Adipocyte (in vitro differentiated cells): ENCODE data around the gene FCHO1.

Source experiments
- DNase-seq: peaks from one replicate; pipeline ENCODE4 v3.0.0-alpha.2; 2015; ENCODE audit warnings: low read depth
- H3K27me3 ChIP-seq: replicated peaks from 2 replicates; pipeline ENCODE4 v1.7.0; 2013; ENCODE audit warnings: mild to moderate bottlenecking, low read length, moderate library complexity; ENCODE audit not compliant: control insufficient read depth, insufficient read depth
- H3K36me3 ChIP-seq: 2 replicates; pipeline ENCODE4 v1.7.0; 2013; ENCODE audit warnings: low read length, mild to moderate bottlenecking, moderate library complexity; ENCODE audit not compliant: control insufficient read depth, insufficient read depth, severe bottlenecking
- H3K4me1 ChIP-seq: 2 replicates; pipeline ENCODE4 v1.7.0; 2013; ENCODE audit warnings: mild to moderate bottlenecking, low read length, moderate library complexity; ENCODE audit not compliant: control insufficient read depth, insufficient read depth
- H3K4me3 ChIP-seq: 2 replicates; pipeline ENCODE4 v1.7.0; 2013; ENCODE audit warnings: mild to moderate bottlenecking, low read length, moderate library complexity
- H3K9ac ChIP-seq: 2 replicates; pipeline ENCODE4 v1.7.0; 2013; ENCODE audit warnings: mild to moderate bottlenecking, low read length, moderate library complexity
- H3K9me3 ChIP-seq: 2 replicates; pipeline ENCODE4 v1.7.0; 2013; ENCODE audit warnings: mild to moderate bottlenecking, low read length, moderate library complexity; ENCODE audit not compliant: control insufficient read depth

The FCHO1 gene

GRCh38 chr19:17817668-17818363 is 66.5 kb downstream of the FCHO1 start:
- H3K9me3 ChIP-seq, result peaks cover 11% of the 10 kb centered on the region
- no peak overlapping the region for H3K9ac ChIP-seq
- no peak for DNase-seq
- no peak overlapping the region for H3K4me3 ChIP-seq
- H3K36me3 ChIP-seq, result no peaks in the 10 kb centered on the region
- H3K27me3 ChIP-seq, result peaks cover 23% of the 10 kb centered on the region
- no peaks in the 10 kb centered on the region for H3K4me1 ChIP-seq

DNA sequence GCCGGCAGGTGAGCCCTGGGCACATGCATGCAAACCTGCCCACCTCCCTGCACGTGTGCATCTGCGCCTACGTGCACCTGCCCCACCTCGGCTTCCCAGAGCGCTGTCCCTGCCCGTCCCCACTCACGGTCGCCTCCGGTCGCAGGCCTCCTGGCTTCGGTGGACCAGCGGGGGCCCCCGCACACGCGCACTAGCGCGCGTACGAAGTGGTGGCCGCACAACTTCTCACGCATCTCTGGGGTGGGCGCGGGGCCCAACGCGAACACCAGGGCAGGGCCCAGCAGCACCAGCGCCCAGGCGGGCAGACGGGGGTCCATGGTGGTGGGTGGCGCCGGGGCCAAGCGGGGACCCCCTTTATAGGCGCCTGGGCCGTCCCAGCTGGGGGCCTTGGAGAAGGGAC is 69.9 kb downstream of the FCHO1 start, which contains the start of gene INSL3:
TSS of gene INSL3 (minus strand) at position 330 of the 400 bp plus-strand sequence. CDS start at position 317, 13 bp downstream.
- DNase-seq, result no peak
- Histone ChIP-seq H3K9ac (no peak within 1 kb of the TSS), H3K4me1 (no peaks in the 10 kb centered on the region), H3K36me3 (no peaks in the 10 kb centered on the region), H3K27me3 (peaks cover 12% of the 10 kb centered on the region), H3K4me3 (no peak within 1 kb of the TSS), H3K9me3 (peaks cover 5% of the 10 kb centered on the region)

GRCh38 chr19:17824339-17824738 is 73.1 kb downstream of the FCHO1 start:
- Histone ChIP-seq H3K9me3 (no peaks in the 10 kb centered on the region), H3K4me1 (no peaks in the 10 kb centered on the region)
- DNase-seq, result no peak

DNA sequence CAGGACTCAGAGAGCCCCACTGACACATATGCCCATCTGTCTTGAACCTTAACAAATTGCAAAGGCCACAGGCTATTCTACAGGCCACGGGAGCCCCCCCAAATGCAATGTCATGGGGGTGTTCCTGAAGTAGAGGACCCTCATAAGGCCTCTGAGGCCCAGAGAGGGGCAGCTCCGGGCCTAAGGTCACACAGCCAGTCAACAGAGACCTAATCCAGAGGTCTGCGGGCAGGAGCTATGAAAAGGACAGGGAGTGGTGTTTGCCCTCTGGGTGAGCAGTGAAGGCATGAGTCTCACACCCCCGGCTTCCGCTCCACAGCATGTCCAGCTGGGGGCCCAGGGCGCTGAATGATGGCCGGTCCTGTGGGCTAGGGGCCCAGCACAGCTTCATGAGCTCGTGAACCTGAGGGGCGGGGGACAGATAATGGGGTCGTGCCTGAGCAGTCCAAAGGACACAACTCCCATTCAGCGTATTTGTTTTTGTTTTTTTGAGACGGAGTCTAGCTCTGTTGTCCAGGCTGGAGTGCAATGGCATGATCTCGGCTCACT is 75.3 kb downstream of the FCHO1 start:
- Histone ChIP-seq H3K4me1 (no peaks in the 10 kb centered on the region), H3K9me3 (no peaks in the 10 kb centered on the region), H3K4me3 (no peak overlapping the region), H3K27me3 (peaks cover 4% of the 10 kb centered on the region), H3K36me3 (no peaks in the 10 kb centered on the region), H3K9ac (no peak overlapping the region)
- no peak for DNase-seq

More at GRCh38 chr19:17824339-17824738, 73.1 kb downstream of the FCHO1 start:
- no peak overlapping the region for H3K9ac ChIP-seq
- no peaks in the 10 kb centered on the region for H3K27me3 ChIP-seq
- no peak overlapping the region for H3K4me3 ChIP-seq
- H3K36me3 ChIP-seq, result no peaks in the 10 kb centered on the region

DNA sequence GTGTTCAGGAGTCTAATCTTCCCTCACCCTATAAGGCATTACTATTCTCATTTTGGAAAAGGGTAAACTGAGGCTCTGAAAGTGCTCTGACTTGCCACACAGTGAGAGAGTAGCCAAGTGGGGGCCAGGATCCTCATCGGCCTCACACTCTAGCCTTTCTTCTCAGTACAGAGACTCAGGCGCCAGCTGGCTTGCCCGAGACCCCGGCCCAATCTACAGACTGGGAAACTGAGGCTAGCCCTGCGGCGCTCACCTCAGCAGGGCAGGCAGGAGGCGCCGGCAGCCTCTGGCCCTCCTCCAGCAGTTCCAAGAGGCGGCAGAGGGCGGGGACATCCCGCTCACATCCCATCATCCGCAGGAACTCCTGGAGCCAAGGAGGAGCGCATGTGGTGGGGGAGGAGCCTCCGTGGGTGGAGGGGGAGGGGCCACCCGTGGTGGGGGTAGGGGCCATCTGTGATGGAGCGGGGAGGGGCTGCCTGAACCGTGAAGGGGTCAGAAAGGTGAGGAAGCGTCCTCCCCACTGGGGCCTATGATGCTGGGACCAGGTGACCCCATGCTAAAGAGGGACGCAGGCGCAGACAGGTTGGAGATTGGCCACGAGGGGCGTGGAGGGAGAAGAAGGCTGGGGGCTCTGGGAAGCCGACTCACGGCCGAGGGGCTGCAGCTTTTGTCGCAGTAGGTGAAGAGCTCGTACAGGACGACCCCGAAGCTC is 78.7 kb downstream of the FCHO1 start:
- no peaks in the 10 kb centered on the region for H3K9me3 ChIP-seq
- DNase-seq, result no peak
- H3K9ac ChIP-seq, result no peak overlapping the region
- peaks cover 4% of the 10 kb centered on the region for H3K27me3 ChIP-seq
- H3K4me1 ChIP-seq, result no peaks in the 10 kb centered on the region
- no peak overlapping the region for H3K4me3 ChIP-seq
- peaks cover 4% of the 10 kb centered on the region for H3K36me3 ChIP-seq

DNA sequence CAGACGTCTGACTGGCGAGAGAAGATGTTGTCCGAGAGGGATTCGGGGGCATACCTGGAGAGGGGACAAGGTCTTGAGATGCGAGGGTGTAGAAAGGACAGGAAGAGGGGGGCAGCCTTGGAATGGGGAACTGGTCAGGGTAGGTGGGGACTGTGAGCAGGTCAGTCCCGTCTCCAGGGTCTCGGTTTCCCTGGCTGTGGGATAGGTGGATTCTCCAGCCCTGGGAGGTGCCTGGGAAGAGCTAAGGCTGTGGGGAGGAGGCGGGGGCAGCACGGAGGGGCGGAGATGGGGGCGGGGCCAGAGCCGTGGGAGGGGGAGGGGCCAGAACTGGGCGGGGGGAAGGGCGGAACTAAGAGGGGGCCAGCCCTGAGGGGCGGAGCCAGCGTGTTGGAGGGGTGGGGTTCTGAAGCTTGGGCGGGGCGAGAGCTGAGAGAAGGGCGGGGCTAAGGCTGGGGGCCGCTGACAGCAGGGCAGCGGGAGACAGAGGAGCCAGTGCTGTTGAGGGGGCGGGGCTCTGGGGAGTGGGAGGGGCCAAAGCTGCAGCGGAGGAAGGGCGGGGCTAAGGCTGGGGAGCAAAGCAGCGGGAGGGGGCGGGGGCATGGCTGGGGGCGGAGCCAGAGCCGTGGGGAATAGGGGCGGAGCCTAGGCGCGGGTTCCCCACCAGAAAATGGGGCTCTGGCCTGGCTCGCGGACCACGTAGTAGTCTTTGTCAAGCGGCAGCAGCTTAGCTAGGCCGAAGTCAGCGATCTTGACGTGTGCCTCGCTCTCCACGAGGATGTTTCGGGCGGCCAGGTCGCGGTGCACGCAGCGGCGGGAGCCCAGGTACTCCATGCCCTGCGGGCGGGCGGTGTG is 79.5 kb downstream of the FCHO1 start:
- Histone ChIP-seq H3K4me1 (no peaks in the 10 kb centered on the region), H3K36me3 (peaks cover 4% of the 10 kb centered on the region), H3K9me3 (no peaks in the 10 kb centered on the region), H3K9ac (no peak overlapping the region), H3K4me3 (no peak overlapping the region), H3K27me3 (peaks cover 4% of the 10 kb centered on the region)
- DNase-seq, result peak; percentile 55

DNA sequence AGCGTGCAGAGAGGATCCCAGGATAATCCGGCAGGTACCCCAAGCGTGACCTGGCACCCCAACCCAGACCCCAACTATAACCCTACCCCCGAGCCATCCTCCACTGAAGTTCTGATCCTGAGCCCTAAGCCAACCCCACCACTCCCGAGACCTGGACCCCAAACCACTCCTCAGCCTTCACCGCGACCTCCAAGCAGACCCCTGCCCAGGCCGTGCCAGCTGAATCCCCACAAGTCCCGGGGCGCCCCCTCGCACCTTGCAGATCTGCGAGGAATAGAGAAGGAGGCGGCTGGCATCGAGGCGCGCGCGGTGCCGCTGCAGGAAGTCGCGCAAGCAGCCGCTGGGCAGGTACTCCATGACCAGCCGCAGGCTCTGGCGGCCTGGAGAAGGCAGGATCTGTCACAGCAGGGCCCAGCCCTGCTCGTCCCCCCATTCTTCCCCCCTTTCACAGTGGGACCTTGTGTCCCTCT is 80.2 kb downstream of the FCHO1 start:
- Histone ChIP-seq H3K4me1 (no peaks in the 10 kb centered on the region), H3K9ac (no peak overlapping the region), H3K36me3 (peaks cover 4% of the 10 kb centered on the region), H3K9me3 (no peaks in the 10 kb centered on the region), H3K27me3 (peaks cover 4% of the 10 kb centered on the region), H3K4me3 (no peak overlapping the region)
- DNase-seq, result no peak

GRCh38 chr19:17832443-17833208 is 81.3 kb downstream of the FCHO1 start:
- DNase-seq, result no peak
- no peak overlapping the region for H3K4me3 ChIP-seq
- peaks cover 5% of the 10 kb centered on the region for H3K36me3 ChIP-seq
- H3K4me1 ChIP-seq, result no peaks in the 10 kb centered on the region
- H3K27me3 ChIP-seq, result peaks cover 4% of the 10 kb centered on the region
- H3K9me3 ChIP-seq, result no peaks in the 10 kb centered on the region
- H3K9ac ChIP-seq, result no peak overlapping the region

DNA sequence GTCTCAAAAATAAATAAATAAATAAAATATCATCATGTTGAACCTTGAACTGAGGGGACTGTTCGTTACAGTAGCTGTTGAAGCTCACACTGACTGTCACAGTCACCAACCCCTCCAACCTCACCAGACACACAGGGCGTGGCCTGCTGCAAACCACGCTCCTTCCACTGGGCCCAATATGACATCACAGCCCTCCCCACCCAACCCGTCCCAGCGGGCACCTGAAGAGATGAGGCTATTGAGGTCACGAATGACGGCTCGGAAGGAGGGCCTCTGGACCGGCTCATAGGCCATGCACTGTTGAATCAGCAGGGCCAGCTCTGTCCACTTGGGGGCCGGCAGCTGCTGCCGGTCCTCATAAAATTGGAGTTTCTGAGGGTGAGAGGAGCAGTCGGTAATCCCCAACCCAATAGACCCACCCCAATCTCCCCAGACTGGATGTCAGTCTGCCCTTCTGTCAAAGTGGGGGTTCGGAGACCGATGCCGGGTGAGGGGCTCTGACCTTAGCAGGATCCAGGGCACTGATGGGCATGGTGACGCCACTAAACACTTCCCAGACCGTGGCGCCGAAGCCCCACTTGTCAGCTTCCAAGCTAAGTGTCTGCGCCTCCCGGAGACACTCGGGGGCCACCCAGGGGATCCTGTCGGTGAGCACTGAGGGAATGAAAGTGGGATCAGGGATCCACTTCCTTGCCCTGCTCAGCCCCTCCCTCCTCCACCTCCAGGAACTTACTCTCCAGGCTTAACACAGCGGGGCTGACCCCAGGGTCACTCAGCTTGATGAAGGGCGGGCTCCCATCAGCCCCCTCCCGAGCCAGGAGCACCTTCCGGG is 83.3 kb downstream of the FCHO1 start:
- Histone ChIP-seq H3K4me1 (peaks cover 4% of the 10 kb centered on the region), H3K36me3 (peaks cover 11% of the 10 kb centered on the region), H3K4me3 (no peak overlapping the region), H3K9ac (no peak overlapping the region), H3K27me3 (peaks cover 4% of the 10 kb centered on the region), H3K9me3 (no peaks in the 10 kb centered on the region)
- DNase-seq, result no peak
